ENCODE data around the gene DMC1. TPM values are rescaled to one million over a fixed set of nuclear protein-coding genes. Genes with fewer than 3 reads are reported as not detected.

DMC1 gene
- total RNA-seq, 1 donor from 2014 or later = 2.2 TPM

- DNase-seq (ENCODE audit: low spot score, unreplicated experiment) = no peak
Measured at GRCh38 chr22:38489561-38490145, 80.3 kb downstream of the DMC1 start.

GRCh38 chr22:38489142-38489541 is 80.8 kb downstream of the DMC1 start:
- peaks cover 54% of the 10 kb centered on the region for H3K36me3 Mint-ChIP-seq (ENCODE audit: insufficient read depth)
- no peak overlapping the region for H3K4me3 Mint-ChIP-seq (ENCODE audit: low read depth)
- no peak overlapping the region for H3K27ac Mint-ChIP-seq
- no peak for DNase-seq (ENCODE audit: low spot score, unreplicated experiment)
- H3K9me3 Mint-ChIP-seq (ENCODE audit: low read depth) = no peaks in the 10 kb centered on the region
- H3K4me1 Mint-ChIP-seq (ENCODE audit: low read depth) = no peaks in the 10 kb centered on the region
- no peaks in the 10 kb centered on the region for H3K27me3 Mint-ChIP-seq
- TF ChIP-seq CTCF (IDR thresholded peaks at IDR 0.05; ENCODE audit: unreplicated experiment) = no peak

More at GRCh38 chr22:38489561-38490145, 80.3 kb downstream of the DMC1 start:
- H3K27me3 Mint-ChIP-seq = no peaks in the 10 kb centered on the region
- no peak overlapping the region for H3K4me3 Mint-ChIP-seq (ENCODE audit: low read depth)
- no peaks in the 10 kb centered on the region for H3K9me3 Mint-ChIP-seq (ENCODE audit: low read depth)
- peaks cover 54% of the 10 kb centered on the region for H3K36me3 Mint-ChIP-seq (ENCODE audit: insufficient read depth)
- TF ChIP-seq CTCF (IDR thresholded peaks at IDR 0.05; ENCODE audit: unreplicated experiment) = no peak
- peak overlapping the region; percentile 69 for H3K27ac Mint-ChIP-seq
- no peaks in the 10 kb centered on the region for H3K4me1 Mint-ChIP-seq (ENCODE audit: low read depth)

- no peaks in the 10 kb centered on the region for H3K27me3 Mint-ChIP-seq
- DNase-seq (ENCODE audit: low spot score, unreplicated experiment) = no peak
- H3K27ac Mint-ChIP-seq = peak overlapping the region; percentile 64
- no peaks in the 10 kb centered on the region for H3K9me3 Mint-ChIP-seq (ENCODE audit: low read depth)
- peaks cover 55% of the 10 kb centered on the region for H3K36me3 Mint-ChIP-seq (ENCODE audit: insufficient read depth)
- H3K4me3 Mint-ChIP-seq (ENCODE audit: low read depth) = no peak overlapping the region
- no peaks in the 10 kb centered on the region for H3K4me1 Mint-ChIP-seq (ENCODE audit: low read depth)
- no peak for TF ChIP-seq CTCF (IDR thresholded peaks at IDR 0.05; ENCODE audit: unreplicated experiment)
Measured at GRCh38 chr22:38487946-38488345, 82.0 kb downstream of the DMC1 start.

GRCh38 chr22:38485783-38486182 is 84.2 kb downstream of the DMC1 start:
- no peaks in the 10 kb centered on the region for H3K4me1 Mint-ChIP-seq (ENCODE audit: low read depth)
- no peak overlapping the region for H3K4me3 Mint-ChIP-seq (ENCODE audit: low read depth)
- DNase-seq (ENCODE audit: low spot score, unreplicated experiment) = no peak
- H3K36me3 Mint-ChIP-seq (ENCODE audit: insufficient read depth) = peaks cover 65% of the 10 kb centered on the region
- H3K9me3 Mint-ChIP-seq (ENCODE audit: low read depth) = no peaks in the 10 kb centered on the region
- H3K27me3 Mint-ChIP-seq = no peaks in the 10 kb centered on the region
- no peak for TF ChIP-seq CTCF (IDR thresholded peaks at IDR 0.05; ENCODE audit: unreplicated experiment)
- H3K27ac Mint-ChIP-seq = peak overlapping the region; percentile 13

- no peak for TF ChIP-seq CTCF (IDR thresholded peaks at IDR 0.05; ENCODE audit: unreplicated experiment)
- no peak overlapping the region for H3K4me3 Mint-ChIP-seq (ENCODE audit: low read depth)
- H3K9me3 Mint-ChIP-seq (ENCODE audit: low read depth) = no peaks in the 10 kb centered on the region
- peaks cover 51% of the 10 kb centered on the region for H3K36me3 Mint-ChIP-seq (ENCODE audit: insufficient read depth)
- DNase-seq (ENCODE audit: low spot score, unreplicated experiment) = no peak
- no peaks in the 10 kb centered on the region for H3K27me3 Mint-ChIP-seq
- H3K27ac Mint-ChIP-seq = peak overlapping the region; percentile 20
- peaks cover 3% of the 10 kb centered on the region for H3K4me1 Mint-ChIP-seq (ENCODE audit: low read depth)
Measured at GRCh38 chr22:38484244-38484643, 85.7 kb downstream of the DMC1 start.

Measured in progenitor cell of endocrine pancreas (in vitro differentiated cells).